Astrocyte (in vitro differentiated cells and primary cell): ENCODE results near the gene PGGHG.

Experiments
- CTCF ChIP-seq: IDR thresholded peaks from 2 replicates; pipeline ENCODE4 v1.5.1; 2011; ENCODE audit warnings: low read depth, mild to moderate bottlenecking, inconsistent platforms, low read length, moderate library complexity; ENCODE audit not compliant: insufficient read depth
- EZH2 ChIP-seq: IDR thresholded peaks from 2 replicates; pipeline ENCODE4 v1.6.1; 2012; ENCODE audit warnings: mild to moderate bottlenecking, low read length, inconsistent platforms; ENCODE audit not compliant: insufficient read depth

GRCh38 chr11:287821-288477 lies 977 bp upstream of the PGGHG start:
- TF ChIP-seq EZH2: no peak
- no peak for TF ChIP-seq CTCF
